WI38 (cell line): Measurements from ENCODE around the gene ATP11A.

Experiments used
- H3K4me3 ChIP-seq: 2 replicates; pipeline ENCODE4 v1.5.1; 2011; ENCODE audit warnings: low read depth, mild to moderate bottlenecking, control low read depth, low read length
- CTCF ChIP-seq: IDR thresholded peaks from 2 replicates; pipeline ENCODE4 v1.5.1; 2012; ENCODE audit warnings: low read depth, mild to moderate bottlenecking, control low read depth, low read length

The ATP11A gene

GRCh38 chr13:112759827-112760226 is 70.0 kb downstream of the ATP11A start:
- H3K4me3 ChIP-seq: no peak overlapping the region

GRCh38 chr13:112760435-112760834 is 70.6 kb downstream of the ATP11A start:
- TF ChIP-seq CTCF: no peak
- no peak overlapping the region for H3K4me3 ChIP-seq

More at GRCh38 chr13:112759827-112760226, 70.0 kb downstream of the ATP11A start:
- TF ChIP-seq CTCF: no peak

- no peak overlapping the region for H3K4me3 ChIP-seq
- no peak for TF ChIP-seq CTCF
Observed at GRCh38 chr13:112760931-112761330, 71.1 kb downstream of the ATP11A start.

GRCh38 chr13:112761701-112762689 is 72.2 kb downstream of the ATP11A start:
- no peak overlapping the region for H3K4me3 ChIP-seq
- no peak for TF ChIP-seq CTCF

GRCh38 chr13:112762690-112763080 is 72.8 kb downstream of the ATP11A start:
- H3K4me3 ChIP-seq: no peak overlapping the region
- no peak for TF ChIP-seq CTCF

- no peak overlapping the region for H3K4me3 ChIP-seq
- TF ChIP-seq CTCF: no peak
Observed at GRCh38 chr13:112764028-112764427, 74.2 kb downstream of the ATP11A start.

GRCh38 chr13:112764864-112765561 is 75.2 kb downstream of the ATP11A start:
- no peak overlapping the region for H3K4me3 ChIP-seq
- no peak for TF ChIP-seq CTCF
